ENCODE results near the gene STK38.
A peak's percentile ranks its signal among the peaks of the same experiment; 100 is the strongest.

Gene STK38

GRCh38 chr6:36563928-36564284, 16.6 kb upstream of the STK38 start:
- DNase-seq (ENCODE audit: low read depth): no peak

GRCh38 chr6:36563237-36563927, 16.1 kb upstream of the STK38 start:
- DNase-seq (ENCODE audit: low read depth): no peak

DNA sequence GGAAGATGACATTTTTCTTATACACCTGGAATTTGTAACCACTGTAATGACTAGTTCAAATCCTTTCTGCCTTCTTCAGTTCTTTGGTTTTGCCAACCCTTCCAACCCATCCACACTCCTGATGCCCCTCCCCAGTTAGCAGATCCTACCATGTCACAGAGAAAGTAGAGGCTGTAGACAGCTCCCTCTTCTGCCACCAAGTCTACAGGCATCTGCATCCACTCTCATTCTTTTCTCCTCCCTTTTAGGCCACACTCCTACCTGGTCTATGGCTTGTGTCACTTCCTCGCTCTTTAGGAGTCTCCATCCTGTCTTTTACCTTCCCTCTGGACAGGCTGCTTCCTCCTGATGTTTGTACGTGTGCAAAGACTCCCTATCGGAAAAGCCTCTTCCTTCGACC, 13.5 kb upstream of the STK38 start:
- DNase-seq (ENCODE audit: low read depth): no peak

- DNase-seq (ENCODE audit: low read depth): no peak
Measured at GRCh38 chr6:36559011-36559793, 11.9 kb upstream of the STK38 start.

GRCh38 chr6:36556281-36556680, 9.0 kb upstream of the STK38 start:
- DNase-seq (ENCODE audit: low read depth): no peak

DNA sequence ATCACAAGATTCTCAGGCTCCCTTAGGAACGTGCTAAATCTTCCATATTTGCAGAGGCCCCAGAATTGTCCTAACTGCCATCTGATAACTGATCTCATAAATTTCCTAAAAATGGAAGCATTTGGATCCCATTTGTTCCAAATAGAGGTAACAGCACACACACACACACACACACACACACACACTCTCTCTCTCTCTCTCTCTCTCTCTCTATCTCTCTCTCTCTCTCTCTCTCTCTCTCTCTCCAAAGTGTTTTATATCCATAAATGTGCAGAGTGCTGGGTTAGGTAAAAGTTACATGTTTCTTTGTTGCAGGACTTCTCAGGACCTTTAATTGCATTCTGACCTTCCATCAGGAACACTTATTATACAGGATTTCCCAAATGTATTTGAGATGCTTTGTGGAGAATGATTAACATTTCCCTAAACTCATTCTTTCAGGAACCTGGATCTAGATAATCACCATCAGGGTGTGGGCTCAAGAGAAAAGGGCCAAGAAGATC, 8.5 kb upstream of the STK38 start:
- no peak for DNase-seq (ENCODE audit: low read depth)

DNA sequence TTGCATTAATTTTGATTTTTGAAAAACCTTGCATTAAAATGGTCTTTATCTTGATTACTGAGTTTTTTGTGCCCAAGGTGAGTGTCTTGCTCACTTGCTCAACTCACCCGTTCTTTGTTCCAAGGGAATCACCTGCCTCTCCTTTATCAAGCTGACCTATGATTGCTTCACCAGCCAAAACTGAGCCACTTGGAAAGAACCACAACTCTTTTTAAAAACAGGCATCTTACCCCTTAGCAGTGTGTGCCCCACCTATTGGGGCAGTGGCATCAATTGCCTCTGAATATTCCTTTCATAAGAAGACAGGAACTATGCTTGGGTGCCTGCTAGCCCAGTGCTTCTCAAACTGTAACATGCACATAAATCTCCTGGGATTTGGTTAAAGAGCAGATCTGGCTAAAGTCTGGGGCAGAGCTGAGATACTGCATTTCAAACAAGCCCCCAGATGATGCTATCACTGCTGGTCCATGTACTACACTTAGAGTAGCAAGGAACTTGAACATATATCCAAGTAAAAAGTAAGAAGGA, 3.3 kb upstream of the STK38 start:
- no peak for DNase-seq (ENCODE audit: low read depth)

DNA sequence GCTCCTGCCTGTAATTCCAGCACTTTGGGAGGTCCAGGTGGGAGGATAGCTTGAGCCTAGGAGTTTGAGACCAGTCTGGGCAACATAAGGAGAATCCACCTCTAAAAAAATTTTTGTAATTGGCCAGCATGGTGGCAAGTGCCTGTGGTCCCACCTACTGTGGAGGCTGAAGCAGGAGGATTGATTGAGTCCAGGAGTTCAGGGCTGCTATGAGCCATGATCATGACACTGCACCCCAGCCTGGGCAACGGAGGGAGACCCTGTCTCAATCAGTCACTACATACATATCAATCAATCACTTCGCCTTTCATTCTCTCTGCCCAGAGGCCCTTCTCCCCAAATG, 1.1 kb upstream of the STK38 start:
- no peak for DNase-seq (ENCODE audit: low read depth)

GRCh38 chr6:36547646-36548400, 544 bp upstream of the STK38 start:
- DNase-seq (ENCODE audit: low read depth): no peak

- DNase-seq (ENCODE audit: low read depth): no peak
Measured at GRCh38 chr6:36546308-36546919, 865 bp downstream of the STK38 start.

- DNase-seq (ENCODE audit: low read depth): no peak
Measured at GRCh38 chr6:36545767-36546307, 1.4 kb downstream of the STK38 start.

DNA sequence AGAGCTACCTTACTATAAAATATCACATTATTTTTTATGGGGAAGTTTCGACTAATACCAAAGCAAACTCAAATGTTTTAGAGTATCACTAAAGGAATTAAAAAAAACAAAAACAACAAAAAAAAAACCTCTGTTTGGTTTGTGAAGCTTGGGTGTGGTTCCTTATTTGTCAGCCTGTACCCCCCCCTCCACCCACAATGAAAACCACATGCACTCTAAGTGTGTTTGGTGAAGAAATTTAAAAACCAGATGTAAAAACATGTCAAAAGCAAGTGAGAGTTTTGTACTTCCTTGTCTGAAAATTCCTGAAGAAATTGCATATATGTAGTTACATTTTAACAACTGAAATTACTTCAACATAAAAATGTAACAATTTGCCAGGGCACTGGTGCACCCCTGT, 3.1 kb downstream of the STK38 start:
- DNase-seq (ENCODE audit: low read depth): peak; percentile 58

DNA sequence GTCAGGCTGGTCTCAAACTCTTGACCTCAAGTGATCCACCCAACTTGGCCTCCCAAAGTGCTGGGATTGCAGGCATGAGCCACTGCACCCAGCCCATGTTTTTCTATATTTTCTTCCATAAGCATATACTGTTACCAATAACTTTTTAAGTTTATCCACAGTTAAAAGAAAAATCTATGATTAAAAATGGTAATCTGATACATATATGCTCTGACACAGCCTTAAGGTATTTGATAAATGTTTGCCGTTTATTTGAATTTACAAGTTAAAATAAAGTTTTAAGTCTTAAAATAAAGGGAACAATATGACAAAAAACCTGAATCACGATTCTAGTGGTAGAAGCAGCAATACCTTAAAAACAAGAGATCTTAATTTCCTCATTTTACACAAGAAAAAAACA, 5.2 kb downstream of the STK38 start:
- DNase-seq (ENCODE audit: low read depth): no peak

DNA sequence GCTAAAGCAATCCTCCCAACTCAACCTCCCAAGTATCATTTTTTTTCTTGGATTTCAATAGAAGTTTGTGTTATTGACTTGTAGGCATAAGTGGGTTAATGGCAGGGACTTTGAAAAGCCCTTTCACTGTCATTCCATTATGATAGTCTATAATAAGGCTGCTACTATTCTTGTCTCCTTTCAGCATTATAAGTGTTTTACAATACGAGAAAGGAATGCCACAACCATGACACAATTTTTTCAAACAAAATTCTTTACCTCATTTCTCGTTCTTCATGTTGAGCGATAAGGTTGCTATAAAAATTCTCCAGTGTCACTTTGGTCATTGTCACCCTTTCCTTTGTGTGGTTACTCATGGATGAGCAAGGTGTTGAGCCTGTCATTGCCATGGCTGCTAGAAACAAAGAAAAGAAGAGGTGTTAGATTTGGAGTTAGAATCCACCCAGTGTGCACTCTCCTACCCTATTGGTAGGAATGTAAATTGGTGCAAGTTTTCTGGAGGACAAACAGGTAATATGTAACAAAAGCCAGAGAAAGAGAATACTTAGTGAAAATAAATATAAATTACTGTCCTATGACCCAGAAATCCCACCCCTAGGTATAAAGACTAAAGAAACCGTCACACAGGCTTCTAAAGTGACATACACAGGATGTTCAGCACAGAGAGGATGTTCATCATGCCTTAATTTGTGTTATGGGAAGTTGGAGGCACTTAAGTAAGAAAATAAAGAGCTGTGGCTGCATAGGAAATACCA, 7.3 kb downstream of the STK38 start:
- DNase-seq (ENCODE audit: low read depth): no peak

DNA sequence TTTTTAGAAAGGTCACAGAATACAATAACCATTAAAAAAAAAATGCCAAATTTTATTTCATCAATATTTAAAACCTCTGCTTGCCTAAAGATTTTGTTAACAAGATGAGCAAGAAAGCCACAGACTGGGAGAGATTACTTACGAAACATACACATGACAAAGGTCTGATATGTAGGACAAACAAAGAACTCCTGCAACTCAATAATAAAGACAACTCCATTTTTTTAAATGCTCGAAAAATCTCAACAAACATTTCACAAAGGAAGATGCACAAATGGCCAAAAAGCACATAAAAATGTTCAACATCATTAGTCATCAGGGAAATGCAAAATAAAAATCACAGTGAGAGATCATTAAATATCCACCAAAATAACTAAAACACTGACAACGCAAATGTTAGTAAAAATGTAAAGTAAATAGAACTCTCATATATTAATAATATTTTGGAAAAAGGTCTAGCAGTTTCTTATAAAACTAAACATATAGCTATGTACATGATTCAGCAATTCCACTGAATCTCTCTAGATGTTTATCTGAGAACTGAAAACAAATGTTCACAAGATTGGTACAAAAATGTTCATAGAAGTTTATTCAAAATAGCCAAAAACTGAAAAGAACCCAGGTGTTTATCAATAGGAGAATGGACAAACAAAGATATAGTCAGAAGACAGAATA, 10.3 kb downstream of the STK38 start:
- no peak for DNase-seq (ENCODE audit: low read depth)

DNA sequence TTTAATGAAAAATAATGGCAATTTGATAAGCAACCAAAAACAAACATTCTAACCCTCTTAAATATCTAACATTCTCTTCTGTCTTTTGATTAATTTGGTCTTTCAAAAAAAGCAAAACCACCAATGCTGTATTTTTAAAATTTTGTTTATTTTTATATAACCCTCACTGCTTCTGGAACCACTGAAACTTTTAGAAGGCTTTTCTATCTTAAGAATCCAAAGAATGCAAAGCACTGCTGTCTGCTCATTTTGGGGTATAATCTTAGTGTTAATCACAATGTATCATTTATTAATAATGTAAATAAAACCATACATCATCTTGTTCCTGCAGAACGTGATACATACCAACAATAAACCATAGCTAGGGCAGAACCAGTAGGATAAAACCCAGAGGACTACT, 14.0 kb downstream of the STK38 start:
- DNase-seq (ENCODE audit: low read depth): no peak

DNA sequence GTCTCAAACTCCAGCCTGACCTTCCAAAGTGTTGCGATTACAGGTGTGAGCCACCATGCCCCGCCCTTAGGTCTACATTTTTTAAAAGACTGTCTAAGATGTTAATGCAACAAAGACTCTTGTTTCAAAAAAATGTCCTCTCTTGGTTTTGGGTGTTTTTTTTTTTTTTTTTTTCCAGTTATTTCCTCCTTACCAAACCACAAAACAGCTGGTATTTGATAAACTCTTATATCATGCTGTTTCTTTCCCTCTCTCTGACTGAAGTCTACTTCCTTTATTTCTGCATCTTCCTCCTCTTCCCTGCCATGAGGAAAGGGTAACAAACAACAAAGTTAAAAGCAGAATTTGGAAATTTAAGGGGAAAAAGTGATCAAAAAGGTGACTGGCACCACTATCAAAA, 21.2 kb downstream of the STK38 start:
- no peak for DNase-seq (ENCODE audit: low read depth)

GRCh38 chr6:36525346-36525745, 21.9 kb downstream of the STK38 start:
- no peak for DNase-seq (ENCODE audit: low read depth)

- no peak for DNase-seq (ENCODE audit: low read depth)
Measured at GRCh38 chr6:36524871-36525270, 22.4 kb downstream of the STK38 start.

DNA sequence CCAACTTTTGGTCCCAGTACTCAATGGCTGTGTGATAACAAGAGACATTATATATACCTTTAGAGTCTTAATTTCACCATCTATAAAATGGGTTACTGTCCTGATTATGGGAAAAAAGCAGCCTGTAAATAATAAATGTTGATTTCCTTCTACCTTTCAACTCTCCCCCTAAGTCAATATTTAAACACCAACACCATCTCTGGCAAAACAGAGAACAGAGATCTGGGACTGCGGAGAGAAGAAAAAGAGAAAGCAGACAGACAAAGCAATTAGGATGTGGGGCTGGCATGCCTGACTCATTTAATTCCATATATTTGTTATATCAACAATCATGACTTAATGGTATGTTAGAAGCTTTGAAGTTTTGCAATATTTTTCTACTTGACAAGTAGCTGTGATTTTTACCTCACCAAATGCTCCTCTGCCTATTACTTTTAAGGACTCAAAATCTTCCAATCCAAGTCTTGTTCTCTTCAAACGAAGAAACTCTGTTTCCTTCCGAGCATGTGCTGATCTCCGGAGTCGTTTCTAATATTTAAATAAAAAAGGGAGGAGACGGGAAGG, 23.3 kb downstream of the STK38 start:
- DNase-seq (ENCODE audit: low read depth): no peak

All from T-helper 22 cell (primary cell).